Gastroesophageal sphincter (tissue), 4 donors: Measurements from ENCODE around the gene SFMBT2. TPM values are rescaled to one million over a fixed set of nuclear protein-coding genes. Genes with fewer than 3 reads are reported as not detected.
"Not testable (repeated sequence)": the region's sequence is repeated elsewhere in the genome, so short reads cannot be mapped to it uniquely, and the experiment has no call there.

ENCODE experiments used
- ATAC-seq: fragments of 150-250 bp; one replicate; pipeline ENCODE4 v1.9.1; 2016; ENCODE audit warnings: mild to moderate bottlenecking, moderate library complexity
- H3K27ac ChIP-seq, 4 donors: fragments of 200-600 bp; sonication (generic) in 3 of 4; 1 replicate in 3 of 4; 2 replicates in 1 of 4; pipeline ENCODE4 v1.5.1; 2016 to 2019
- H3K27me3 ChIP-seq: fragments of 200-600 bp; sonication (generic); one replicate; pipeline ENCODE4 v1.5.1; 2019
- H3K36me3 ChIP-seq, 2 donors: fragments of 200-600 bp; sonication (generic); one replicate each; pipeline ENCODE4 v1.5.1; 2019; ENCODE audit warnings: control low read depth in 1 of 2
- H3K4me1 ChIP-seq, 3 donors: fragments of 200-600 bp; sonication (generic); 1 replicate in 2 of 3; 2 replicates in 1 of 3; pipeline ENCODE4 v1.5.1; 2016 to 2019; ENCODE audit warnings: control low read depth in 2 of 3
- H3K4me3 ChIP-seq, 2 donors: fragments of 200-600 bp; sonication (generic); one replicate each; pipeline ENCODE4 v1.5.1; 2019; ENCODE audit warnings: mild to moderate bottlenecking in 1 of 2, moderate library complexity in 1 of 2
- H3K9me3 ChIP-seq, 3 donors: fragments of 200-600 bp; sonication (generic); one replicate each; pipeline ENCODE4 v1.5.1; 2017 to 2019; ENCODE audit warnings: control low read depth in 2 of 3
- EP300 ChIP-seq: sonication (generic); formaldehyde crosslinking; IDR thresholded peaks from one replicate; pipeline ENCODE4 v1.6.1; 2017; ENCODE audit warnings: antibody characterized with exemption, mild to moderate bottlenecking
- POLR2A ChIP-seq, 2 donors: fragments of 450-650 bp; IDR thresholded peaks; one replicate each; pipeline ENCODE4 v1.6.1; 2017; ENCODE audit warnings: antibody characterized with exemption in 2 of 2, mild to moderate bottlenecking in 2 of 2, moderate library complexity in 1 of 2
- POLR2AphosphoS5 ChIP-seq: sonication (generic); formaldehyde crosslinking; IDR thresholded peaks from one replicate; pipeline ENCODE4 v1.6.1; 2017; ENCODE audit warnings: antibody characterized with exemption
- WGBS, 2 donors: methylation state at CpG; one replicate each; pipeline ENCODE4 v1.1.5; 2018; ENCODE audit warnings: low coverage in 1 of 2; 5-methylcytosine and 5-hydroxymethylcytosine counted together
- total RNA-seq, 4 donors: library from RNA; depleted of rRNA; stranded (reverse); fragments of >200 nt; gene quantifications; one replicate each; pipeline ENCODE4 v1.1.0, GENCODE V29; 2016
- TF ChIP-seq, protein P1 (sequence below), 4 experiments: fragments of 200-600 bp in 2 of 4; fragments of 450-650 bp in 2 of 4; sonication (generic) in 1 of 4; IDR thresholded peaks; one replicate each; pipeline ENCODE4 v1.5.1; 2017 to 2019; ENCODE audit warnings: antibody characterized with exemption in 4 of 4, mild to moderate bottlenecking in 2 of 4, moderate library complexity in 2 of 4

SFMBT2 gene
- total RNA-seq, 4 donors from 2014 or later: 6.9 to 14.3 (median 11.4) TPM

DNA sequence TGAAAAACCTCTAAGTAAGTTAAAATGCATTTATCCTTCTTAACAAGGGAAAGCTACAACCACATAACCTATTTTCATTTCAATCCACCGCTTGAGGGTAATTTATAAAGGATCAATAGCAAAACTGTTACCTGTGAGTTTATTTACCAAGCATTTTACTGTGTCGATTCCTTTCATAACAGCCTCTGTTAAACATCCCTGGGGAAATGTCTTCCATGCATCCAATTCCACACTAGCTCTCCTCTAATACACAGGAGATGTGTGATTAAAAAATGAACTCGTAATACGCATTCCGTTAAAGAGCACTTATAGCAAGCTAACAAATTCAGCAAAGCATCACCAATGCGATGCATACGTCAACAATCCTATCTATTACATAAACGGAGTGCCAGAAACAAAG lies 185.7 kb downstream of the SFMBT2 start:
- ATAC-seq: no peak
- Histone ChIP-seq H3K4me1 (no peaks in the 10 kb centered on the region), H3K9me3 (peaks cover 0 to 33% (median 0%) of the 10 kb centered on the region in 3 donors), H3K36me3 (peaks cover 0 to 49% of the 10 kb centered on the region in 2 donors), H3K27me3 (no peaks in the 10 kb centered on the region), H3K27ac (no peak overlapping the region), H3K4me3 (no peak overlapping the region)
- 82 to 85% methylated on average over 8 of the region's 8 CpGs for WGBS, 2 donors
- TF ChIP-seq POLR2AphosphoS5 (no peak), EP300 (no peak), POLR2A (IDR thresholded peaks at IDR 0.05) (no peak)
- TF ChIP-seq, protein P1, sequence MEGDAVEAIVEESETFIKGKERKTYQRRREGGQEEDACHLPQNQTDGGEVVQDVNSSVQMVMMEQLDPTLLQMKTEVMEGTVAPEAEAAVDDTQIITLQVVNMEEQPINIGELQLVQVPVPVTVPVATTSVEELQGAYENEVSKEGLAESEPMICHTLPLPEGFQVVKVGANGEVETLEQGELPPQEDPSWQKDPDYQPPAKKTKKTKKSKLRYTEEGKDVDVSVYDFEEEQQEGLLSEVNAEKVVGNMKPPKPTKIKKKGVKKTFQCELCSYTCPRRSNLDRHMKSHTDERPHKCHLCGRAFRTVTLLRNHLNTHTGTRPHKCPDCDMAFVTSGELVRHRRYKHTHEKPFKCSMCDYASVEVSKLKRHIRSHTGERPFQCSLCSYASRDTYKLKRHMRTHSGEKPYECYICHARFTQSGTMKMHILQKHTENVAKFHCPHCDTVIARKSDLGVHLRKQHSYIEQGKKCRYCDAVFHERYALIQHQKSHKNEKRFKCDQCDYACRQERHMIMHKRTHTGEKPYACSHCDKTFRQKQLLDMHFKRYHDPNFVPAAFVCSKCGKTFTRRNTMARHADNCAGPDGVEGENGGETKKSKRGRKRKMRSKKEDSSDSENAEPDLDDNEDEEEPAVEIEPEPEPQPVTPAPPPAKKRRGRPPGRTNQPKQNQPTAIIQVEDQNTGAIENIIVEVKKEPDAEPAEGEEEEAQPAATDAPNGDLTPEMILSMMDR (IDR thresholded peaks at IDR 0.05): no peak

DNA sequence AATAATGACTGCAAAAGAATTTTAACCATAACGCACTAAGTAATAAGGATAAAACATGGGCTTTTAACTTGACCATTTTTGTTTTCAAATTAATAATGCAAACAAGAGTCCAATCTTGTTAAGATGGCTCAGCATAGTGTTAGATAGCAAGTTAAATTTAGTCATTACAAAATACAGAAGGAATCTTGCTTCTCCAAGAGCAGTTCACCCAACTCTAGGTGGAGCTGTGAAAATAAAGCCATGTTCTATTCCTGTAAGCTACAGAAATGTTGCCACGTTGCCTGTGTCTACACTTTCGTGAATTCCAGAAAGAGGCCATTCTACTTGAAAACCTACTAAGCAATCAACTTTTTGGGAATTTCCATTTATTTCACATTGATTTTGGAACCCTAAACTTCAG lies 191.9 kb downstream of the SFMBT2 start:
- Histone ChIP-seq H3K4me1 (peaks cover 0 to 8% (median 0%) of the 10 kb centered on the region in 3 donors), H3K27me3 (no peaks in the 10 kb centered on the region), H3K9me3 (peaks cover 0 to 17% (median 0%) of the 10 kb centered on the region in 3 donors), H3K36me3 (peaks cover 0 to 32% of the 10 kb centered on the region in 2 donors), H3K4me3 (no peak overlapping the region), H3K27ac (peak overlapping the region in 1 of 4 donors; percentile 25)
- ATAC-seq: peak; percentile 71
- no peak for TF ChIP-seq EP300
- TF ChIP-seq, protein P1 (IDR thresholded peaks at IDR 0.05): peak in 3 of 4 experiments; percentile 7 to 29 (median 14)
- WGBS, 2 donors: 15 to 26% methylated on average over 3 of the region's 3 CpGs

DNA sequence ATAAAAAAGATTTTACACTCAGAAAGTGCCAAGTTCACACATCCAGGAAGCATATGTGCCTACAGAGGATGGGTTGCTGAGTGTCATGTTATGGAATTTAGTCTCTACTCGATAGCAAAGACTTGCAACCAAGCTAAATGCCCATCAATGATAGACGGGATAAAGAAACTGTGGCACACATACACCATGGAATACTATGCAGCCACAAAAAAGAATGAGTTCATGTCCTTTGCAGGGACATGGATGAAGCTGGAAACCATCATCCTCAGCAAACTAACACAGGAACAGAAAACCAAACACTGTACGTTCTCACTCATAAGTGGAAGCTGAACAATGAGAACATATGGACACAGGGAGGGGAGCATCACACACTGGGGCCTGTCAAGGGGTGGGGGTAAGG lies 198.1 kb downstream of the SFMBT2 start:
- not testable (repeated sequence) for H3K27ac ChIP-seq, H3K4me3 ChIP-seq, H3K4me1 ChIP-seq, H3K27me3 ChIP-seq, ATAC-seq, H3K9me3 ChIP-seq
- peaks cover 0 to 60% of the 10 kb centered on the region in 2 donors for H3K36me3 ChIP-seq
- 73 to 89% methylated on average over 3 of the region's 3 CpGs for WGBS, 2 donors

DNA sequence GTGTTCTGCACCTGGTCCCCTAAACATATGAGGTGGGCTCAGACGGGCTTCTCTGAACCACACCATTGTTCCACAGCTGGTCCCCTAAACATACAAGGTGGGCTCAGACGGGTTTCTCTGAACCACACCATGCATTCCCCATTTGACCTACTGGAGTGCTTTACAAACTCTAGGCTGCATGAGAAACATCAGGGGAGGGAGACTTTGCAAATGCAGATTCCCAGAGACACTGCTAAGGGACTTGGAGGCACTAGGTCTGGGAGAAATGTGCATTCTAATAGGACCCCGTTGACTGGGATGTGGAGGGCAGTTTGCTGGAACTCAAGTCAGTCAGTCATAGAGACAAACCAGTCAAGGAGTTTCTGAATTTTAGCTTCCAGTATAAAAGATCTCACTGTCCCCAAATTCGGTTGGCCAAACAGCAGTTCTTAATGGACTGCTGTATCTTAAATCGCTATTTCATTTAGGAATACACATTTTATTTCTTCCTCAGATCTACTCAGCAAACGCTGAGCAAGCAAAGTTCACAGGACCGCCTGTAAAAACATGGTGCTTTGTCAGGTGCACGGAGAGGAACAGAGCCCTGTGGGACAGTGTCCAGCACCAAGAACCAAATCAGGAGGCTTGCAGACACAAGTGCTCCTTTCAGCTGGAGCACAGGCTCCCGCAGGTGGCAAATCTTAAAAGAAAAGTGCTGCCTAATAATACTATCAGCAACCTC lies 198.8 kb downstream of the SFMBT2 start:
- Histone ChIP-seq H3K27me3 (no peaks in the 10 kb centered on the region), H3K9me3 (no peaks in the 10 kb centered on the region), H3K4me3 (no peak overlapping the region), H3K36me3 (peaks cover 0 to 56% of the 10 kb centered on the region in 2 donors), H3K27ac (no peak overlapping the region), H3K4me1 (no peaks in the 10 kb centered on the region)
- TF ChIP-seq EP300 (no peak), POLR2A (IDR thresholded peaks at IDR 0.05) (no peak), POLR2AphosphoS5 (no peak)
- TF ChIP-seq, protein P1 (IDR thresholded peaks at IDR 0.05): no peak
- 78% methylated on average over 7 of the region's 9 CpGs for WGBS, 2 donors
- ATAC-seq: no peak

DNA sequence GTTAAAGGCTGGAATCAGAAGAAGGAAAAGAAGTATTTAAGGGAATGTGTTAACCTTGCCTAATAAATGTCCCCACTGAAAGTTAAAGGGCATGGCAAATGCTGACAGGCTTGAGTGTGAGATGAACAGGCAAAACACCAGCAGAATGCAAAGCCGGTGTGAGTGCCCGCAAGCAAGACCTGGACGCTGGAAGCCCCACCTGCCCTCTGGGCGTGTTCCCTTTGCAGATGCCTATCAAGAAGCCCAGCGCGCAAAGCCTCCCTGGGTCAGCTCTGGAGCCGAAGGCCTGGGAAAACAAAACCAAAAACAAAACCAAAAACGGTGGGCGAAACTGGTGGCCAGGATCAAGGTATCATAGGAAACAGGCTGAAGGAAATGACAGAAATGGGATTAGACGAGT lies 200.3 kb downstream of the SFMBT2 start:
- H3K27me3 ChIP-seq: no peaks in the 10 kb centered on the region
- peaks cover 0 to 41% of the 10 kb centered on the region in 2 donors for H3K36me3 ChIP-seq
- H3K4me3 ChIP-seq: no peak overlapping the region
- ATAC-seq: no peak
- no peak overlapping the region for H3K27ac ChIP-seq
- TF ChIP-seq, protein P1 (IDR thresholded peaks at IDR 0.05): no peak
- TF ChIP-seq POLR2A (IDR thresholded peaks at IDR 0.05) (no peak), POLR2AphosphoS5 (no peak), EP300 (no peak)
- no peaks in the 10 kb centered on the region for H3K9me3 ChIP-seq
- WGBS, 2 donors: 76 to 89% methylated on average over 6 to 10 of the region's 10 CpGs
- no peaks in the 10 kb centered on the region for H3K4me1 ChIP-seq
